Posterior cingulate gyrus (tissue), 11 donors: ENCODE measurements around the gene RASGRF1.
"Not testable (repeated sequence)": the region's sequence is repeated elsewhere in the genome, so short reads cannot be mapped to it uniquely, and the experiment has no call there.

Source experiments
- DNase-seq, 10 donors: peaks; one replicate each; pipeline versions ENCODE4 v3.0.0 to v3.0.0-alpha.2; 2020 to 2021; ENCODE audit warnings: mixed read lengths in 3 of 10
- intact Hi-C: fragments of 100-400 bp; cut with DNase I; formaldehyde crosslinking; loops from one replicate; pipeline ENCODE4 v1.15.1; 2023

RASGRF1 gene

GRCh38 chr15:79090487-79091203 lies at the start of gene RASGRF1:
Gene RASGRF1 (minus strand): TSS chr15:79090780. CDS start chr15:79090498, 282 bp downstream.
- peak; percentile 35 to 93 (median 64) for DNase-seq
- intact Hi-C loops: no loop called here

GRCh38 chr15:79136434-79137046 lies 46.0 kb upstream of the RASGRF1 start:
- intact Hi-C loops: no loop called here
- peak in 1 of 10 donors; percentile 34 for DNase-seq

- no peak for DNase-seq
- intact Hi-C loops: no loop called here
Measured at GRCh38 chr15:79133309-79133708, 42.7 kb upstream of the RASGRF1 start.

- intact Hi-C loops: no loop called here
- DNase-seq: no peak
Measured at GRCh38 chr15:79132770-79133169, 42.2 kb upstream of the RASGRF1 start.

- no peak for DNase-seq
Measured at GRCh38 chr15:79132361-79132760, 41.8 kb upstream of the RASGRF1 start.

GRCh38 chr15:79130535-79131130 lies 40.1 kb upstream of the RASGRF1 start:
- no peak for DNase-seq
- intact Hi-C loops: no loop called here

More at GRCh38 chr15:79132361-79132760, 41.8 kb upstream of the RASGRF1 start:
- intact Hi-C loops: no loop called here

GRCh38 chr15:79129235-79129634 lies 38.7 kb upstream of the RASGRF1 start:
- no peak for DNase-seq

GRCh38 chr15:79128556-79128955 lies 38.0 kb upstream of the RASGRF1 start:
- intact Hi-C loops: no loop called here
- DNase-seq: no peak

More at GRCh38 chr15:79129235-79129634, 38.7 kb upstream of the RASGRF1 start:
- intact Hi-C loops: no loop called here

GRCh38 chr15:79124388-79124787 lies 33.8 kb upstream of the RASGRF1 start:
- DNase-seq: no peak
- intact Hi-C loops: no loop called here

GRCh38 chr15:79122991-79123390 lies 32.4 kb upstream of the RASGRF1 start:
- intact Hi-C loops: no loop called here
- DNase-seq: no peak

- intact Hi-C loops: no loop called here
- no peak for DNase-seq
Measured at GRCh38 chr15:79122391-79122790, 31.8 kb upstream of the RASGRF1 start.

- intact Hi-C loops: no loop called here
- DNase-seq: no peak
Measured at GRCh38 chr15:79121571-79121970, 31.0 kb upstream of the RASGRF1 start.

- no peak for DNase-seq
- intact Hi-C loops: no loop called here
Measured at GRCh38 chr15:79117442-79118204, 27.0 kb upstream of the RASGRF1 start.

GRCh38 chr15:79116771-79117170 lies 26.2 kb upstream of the RASGRF1 start:
- no peak for DNase-seq
- intact Hi-C loops: no loop called here

GRCh38 chr15:79115986-79116665 lies 25.5 kb upstream of the RASGRF1 start:
- intact Hi-C loops: no loop called here
- DNase-seq: peak in 1 of 10 donors; percentile 20

GRCh38 chr15:79113831-79114230 lies 23.3 kb upstream of the RASGRF1 start:
- intact Hi-C loops: no loop called here
- no peak for DNase-seq

- DNase-seq, intact Hi-C loops: not testable (repeated sequence)
Measured at GRCh38 chr15:79111404-79111803, 20.8 kb upstream of the RASGRF1 start.

- intact Hi-C loops: no loop called here
- no peak for DNase-seq
Measured at GRCh38 chr15:79105141-79105540, 14.6 kb upstream of the RASGRF1 start.

GRCh38 chr15:79102595-79102994 lies 12.0 kb upstream of the RASGRF1 start:
- no peak for DNase-seq
- intact Hi-C loops: no loop called here

GRCh38 chr15:79101866-79102581 lies 11.4 kb upstream of the RASGRF1 start:
- intact Hi-C loops: no loop called here
- DNase-seq: no peak
